DOHH2 (cell line): ENCODE data around the gene DNAH2.

Source experiments
- CTCF ChIP-seq: fragments of 200-600 bp; sonication (generic); IDR thresholded peaks from one replicate; pipeline ENCODE4 v1.5.1; 2014; ENCODE audit warnings: antibody characterized with exemption, mild to moderate bottlenecking, low read depth, low read length; ENCODE audit not compliant: poor library complexity, severe bottlenecking
- EZH2phosphoT487 ChIP-seq: fragments of 200-600 bp; sonication (generic); IDR thresholded peaks from 2 replicates; pipeline ENCODE4 v1.6.1; 2017; ENCODE audit warnings: borderline replicate concordance, mild to moderate bottlenecking, antibody characterized with exemption, low read length, moderate library complexity, mixed read lengths

DNA sequence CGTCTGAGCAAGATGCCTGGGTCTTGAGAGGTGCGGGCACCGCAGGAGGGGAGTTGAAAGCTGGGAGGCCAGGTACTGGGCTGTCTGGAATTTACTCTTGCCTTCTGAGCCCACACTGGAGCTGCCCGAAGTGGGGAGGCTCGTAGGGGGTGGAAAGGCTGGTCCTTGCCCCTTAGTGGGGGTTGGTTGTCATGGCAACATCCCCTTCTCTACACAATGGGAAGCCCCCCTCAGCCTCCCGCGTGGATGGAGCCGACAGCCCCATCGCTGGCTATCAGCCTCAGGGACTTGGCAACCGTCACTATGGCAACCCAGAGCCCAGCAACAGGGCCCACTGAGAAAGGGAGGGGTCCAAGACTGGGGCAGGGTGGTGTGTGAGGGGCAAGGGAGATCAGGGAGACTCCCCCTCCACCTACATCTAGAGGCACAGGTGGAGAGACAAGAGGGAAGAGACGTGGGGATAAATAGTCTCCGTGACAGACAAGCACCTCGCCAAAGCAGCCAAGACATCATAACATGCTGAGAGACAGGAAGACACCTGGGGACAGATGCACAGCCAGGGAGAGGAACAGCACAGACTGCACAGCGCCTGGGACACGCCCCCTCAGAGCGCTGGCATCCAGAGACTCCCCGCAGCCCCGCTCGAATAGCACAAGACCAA lies 5.3 kb upstream of the DNAH2 start:
- TF ChIP-seq CTCF (no peak), EZH2phosphoT487 (no peak)
